ENCODE data around the gene ETV6. TPM values are rescaled to one million over a fixed set of nuclear protein-coding genes. Genes with fewer than 3 reads are reported as not detected.

The ETV6 gene
- total RNA-seq, 2 experiments from 2014 or later: 28.5 to 30.2 TPM

GRCh38 chr12:11814374-11814773 is 164.9 kb downstream of the ETV6 start:
- DNase-seq: peak in 3 of 14 experiments; percentile 36 to 52 (median 42)
- peak overlapping the region; percentile 24 for H3K27ac Mint-ChIP-seq
- Histone ChIP-seq H3K27ac (ENCODE audit: low read depth in 1 of 2, low read length in 2 of 2) (no peak overlapping the region), H3K4me1 (ENCODE audit: insufficient read depth, low read length) (peaks cover 29% of the 10 kb centered on the region), H3K4me3 (ENCODE audit: low read length) (no peak overlapping the region), H3K9me3 (ENCODE audit: control insufficient read depth in 1 of 2, insufficient read depth in 1 of 2, low read length in 2 of 2) (no peaks in the 10 kb centered on the region), H3K36me3 (ENCODE audit: insufficient read depth, low read length) (no peaks in the 10 kb centered on the region), H3K27me3 (ENCODE audit: control insufficient read depth in 1 of 2, insufficient read depth in 2 of 2, low read length in 2 of 2) (no peaks in the 10 kb centered on the region)
- POLR2A ChIA-PET: no interaction called here
- no peaks in the 10 kb centered on the region for H3K36me3 Mint-ChIP-seq (ENCODE audit: low read depth)
- CTCF ChIA-PET: no interaction called here
- no peaks in the 10 kb centered on the region for H3K27me3 Mint-ChIP-seq
- H3K9me3 Mint-ChIP-seq: no peaks in the 10 kb centered on the region
- no peak for TF ChIP-seq CTCF (IDR thresholded peaks at IDR 0.05)
- peak; percentile 66 for ATAC-seq (ENCODE audit: poor library complexity)
- peaks cover 53% of the 10 kb centered on the region for H3K4me1 Mint-ChIP-seq (ENCODE audit: low read depth)
- no peak overlapping the region for H3K4me3 Mint-ChIP-seq
- intact Hi-C loops (cut with DNase I, micrococcal nuclease): loop anchor here in 1 of 2 experiments (5.0 to 10.0 kb wide), 2 partner anchors 220 to 232 kb away; no protein-coding TSS in a partner anchor

GRCh38 chr12:11815397-11815796 is 165.9 kb downstream of the ETV6 start:
- H3K4me1 Mint-ChIP-seq (ENCODE audit: low read depth): peaks cover 50% of the 10 kb centered on the region
- H3K9me3 ChIP-seq (ENCODE audit: control insufficient read depth in 1 of 2, insufficient read depth in 1 of 2, low read length in 2 of 2): no peaks in the 10 kb centered on the region
- TF ChIP-seq CTCF (IDR thresholded peaks at IDR 0.05): no peak
- no peaks in the 10 kb centered on the region for H3K27me3 Mint-ChIP-seq
- no peak for DNase-seq
- no peaks in the 10 kb centered on the region for H3K9me3 Mint-ChIP-seq
- POLR2A ChIA-PET: no interaction called here
- no peaks in the 10 kb centered on the region for H3K36me3 ChIP-seq (ENCODE audit: insufficient read depth, low read length)
- intact Hi-C loops (cut with DNase I, micrococcal nuclease): loop anchor here in 1 of 2 experiments (10.0 kb wide), 1 partner anchor 219 kb away; no protein-coding TSS in a partner anchor
- CTCF ChIA-PET: no interaction called here
- no peak for ATAC-seq (ENCODE audit: poor library complexity)
- H3K27ac ChIP-seq (ENCODE audit: low read depth in 1 of 2, low read length in 2 of 2): no peak overlapping the region
- H3K36me3 Mint-ChIP-seq (ENCODE audit: low read depth): no peaks in the 10 kb centered on the region
- no peak overlapping the region for H3K4me3 Mint-ChIP-seq
- no peak overlapping the region for H3K27ac Mint-ChIP-seq
- H3K4me3 ChIP-seq (ENCODE audit: low read length): no peak overlapping the region
- no peaks in the 10 kb centered on the region for H3K27me3 ChIP-seq (ENCODE audit: control insufficient read depth in 1 of 2, insufficient read depth in 2 of 2, low read length in 2 of 2)
- H3K4me1 ChIP-seq (ENCODE audit: insufficient read depth, low read length): peaks cover 29% of the 10 kb centered on the region

GRCh38 chr12:11819643-11820042 is 170.2 kb downstream of the ETV6 start:
- Mint-ChIP-seq H3K9me3 (no peaks in the 10 kb centered on the region), H3K27me3 (no peaks in the 10 kb centered on the region), H3K27ac (no peak overlapping the region), H3K4me1 (ENCODE audit: low read depth) (peaks cover 32% of the 10 kb centered on the region), H3K36me3 (ENCODE audit: low read depth) (peaks cover 9% of the 10 kb centered on the region), H3K4me3 (no peak overlapping the region)
- Histone ChIP-seq H3K27ac (ENCODE audit: low read depth in 1 of 2, low read length in 2 of 2) (no peak overlapping the region), H3K9me3 (ENCODE audit: control insufficient read depth in 1 of 2, insufficient read depth in 1 of 2, low read length in 2 of 2) (no peaks in the 10 kb centered on the region), H3K27me3 (ENCODE audit: control insufficient read depth in 1 of 2, insufficient read depth in 2 of 2, low read length in 2 of 2) (no peaks in the 10 kb centered on the region), H3K4me1 (ENCODE audit: insufficient read depth, low read length) (peaks cover 29% of the 10 kb centered on the region), H3K36me3 (ENCODE audit: insufficient read depth, low read length) (no peaks in the 10 kb centered on the region), H3K4me3 (ENCODE audit: low read length) (no peak overlapping the region)
- intact Hi-C loops (cut with DNase I, micrococcal nuclease): loop anchor here (5.0 to 10.0 kb wide), 2 partner anchors 213 to 215 kb away; no protein-coding TSS in a partner anchor
- ChIA-PET CTCF (interaction anchor here (0.5 kb wide), 1 partner anchor 230 kb away, joined by 4 read pairs; no protein-coding TSS in a partner anchor), POLR2A (interaction anchor here (0.6 kb wide), 1 partner anchor 888 kb away, joined by 3 read pairs; no protein-coding TSS in a partner anchor)
- ATAC-seq (ENCODE audit: poor library complexity) (no peak), DNase-seq (no peak)
- TF ChIP-seq CTCF (IDR thresholded peaks at IDR 0.05): no peak
